ENCODE measurements around the gene KCNK2.

DNA sequence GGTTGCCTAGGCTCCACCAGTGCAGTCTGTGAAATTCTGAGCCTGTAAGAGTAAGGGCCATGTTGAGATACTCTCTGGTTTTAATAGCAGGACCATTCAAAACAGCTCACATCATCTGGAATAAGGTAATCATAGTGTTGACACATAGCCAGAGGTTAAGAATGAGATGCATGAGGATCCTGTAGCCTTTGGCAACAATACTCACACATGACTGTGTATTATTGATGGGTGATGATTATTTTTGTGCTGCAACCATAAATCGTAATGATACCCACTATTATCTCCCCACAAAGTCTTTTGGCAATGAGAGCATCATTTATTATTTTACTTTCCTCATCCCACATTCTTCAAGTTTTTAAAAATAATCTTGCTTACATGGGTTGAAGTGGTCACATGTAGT, 35.5 kb downstream of the KCNK2 start:
- TF ChIP-seq, protein P1, sequence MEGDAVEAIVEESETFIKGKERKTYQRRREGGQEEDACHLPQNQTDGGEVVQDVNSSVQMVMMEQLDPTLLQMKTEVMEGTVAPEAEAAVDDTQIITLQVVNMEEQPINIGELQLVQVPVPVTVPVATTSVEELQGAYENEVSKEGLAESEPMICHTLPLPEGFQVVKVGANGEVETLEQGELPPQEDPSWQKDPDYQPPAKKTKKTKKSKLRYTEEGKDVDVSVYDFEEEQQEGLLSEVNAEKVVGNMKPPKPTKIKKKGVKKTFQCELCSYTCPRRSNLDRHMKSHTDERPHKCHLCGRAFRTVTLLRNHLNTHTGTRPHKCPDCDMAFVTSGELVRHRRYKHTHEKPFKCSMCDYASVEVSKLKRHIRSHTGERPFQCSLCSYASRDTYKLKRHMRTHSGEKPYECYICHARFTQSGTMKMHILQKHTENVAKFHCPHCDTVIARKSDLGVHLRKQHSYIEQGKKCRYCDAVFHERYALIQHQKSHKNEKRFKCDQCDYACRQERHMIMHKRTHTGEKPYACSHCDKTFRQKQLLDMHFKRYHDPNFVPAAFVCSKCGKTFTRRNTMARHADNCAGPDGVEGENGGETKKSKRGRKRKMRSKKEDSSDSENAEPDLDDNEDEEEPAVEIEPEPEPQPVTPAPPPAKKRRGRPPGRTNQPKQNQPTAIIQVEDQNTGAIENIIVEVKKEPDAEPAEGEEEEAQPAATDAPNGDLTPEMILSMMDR (IDR thresholded peaks at IDR 0.05): no peak
- TF ChIP-seq EP300 (IDR thresholded peaks at IDR 0.05): no peak

Data from suprapubic skin (tissue), 3 donors.